ENCODE data around the gene ANO10. TPM values are rescaled to one million over a fixed set of nuclear protein-coding genes. Genes with fewer than 3 reads are reported as not detected.
"Not testable (repeated sequence)": the region's sequence is repeated elsewhere in the genome, so short reads cannot be mapped to it uniquely, and the experiment has no call there.

Gene ANO10
- total and polyA plus RNA-seq, 2 donors (not counting 1 experiment from before 2014, with no cell fraction given): 1.9 to 10.6 TPM

- H3K4me3 ChIP-seq (ENCODE audit: control extremely low read depth in 1 of 5, extremely low read depth in 1 of 5, insufficient read depth in 1 of 5, low read depth in 2 of 5, low read length in 4 of 5); intact Hi-C loops (cut with micrococcal nuclease); H3K9ac ChIP-seq (ENCODE audit: low read length); H3K27me3 ChIP-seq (replicated peaks in 1 of 4; ENCODE audit: control extremely low read depth in 1 of 4, control insufficient read depth in 3 of 4, insufficient read depth in 4 of 4, low read length in 3 of 4); ATAC-seq (ENCODE audit: low read depth); H3K27ac Mint-ChIP-seq; H3K79me2 ChIP-seq (ENCODE audit: control insufficient read depth, insufficient read depth, low read length); CTCF ChIA-PET; H3K4me3 Mint-ChIP-seq; H3K9me3 Mint-ChIP-seq (ENCODE audit: insufficient read depth); H3K36me3 ChIP-seq (replicated peaks in 1 of 2; ENCODE audit: control extremely low read depth in 1 of 2, control insufficient read depth in 1 of 2, extremely low read depth in 1 of 2, insufficient read depth in 2 of 2, low read length in 1 of 2); H4K20me1 ChIP-seq (ENCODE audit: control insufficient read depth, insufficient read depth, low read length, poor library complexity, severe bottlenecking); H3K4me1 ChIP-seq (ENCODE audit: control insufficient read depth in 2 of 2, insufficient read depth in 2 of 2, low read length in 2 of 2); H3K27me3 Mint-ChIP-seq; H2AFZ ChIP-seq (ENCODE audit: insufficient read depth, low read depth, low read length, poor library complexity, severe bottlenecking); H3K4me2 ChIP-seq (replicated peaks; ENCODE audit: low read depth, low read length, poor library complexity, severe bottlenecking); DNase-seq; H3K27ac ChIP-seq (ENCODE audit: low read length in 2 of 2); H3K4me1 Mint-ChIP-seq; POLR2A ChIA-PET: not testable (repeated sequence)
- whole genome bisulfite sequencing (ENCODE audit: insufficient coverage): 83% methylated on average over 1 of the region's 4 CpGs
- H3K9me3 ChIP-seq (ENCODE audit: control extremely low read depth in 1 of 3, control insufficient read depth in 2 of 3, insufficient read depth in 1 of 3, low read length in 2 of 3): peaks cover 0 to 14% (median 0%) of the 10 kb centered on the region in 3 donors
Observed at GRCh38 chr3:43593588-43593987, 28.2 kb downstream of the ANO10 start.

- ATAC-seq (ENCODE audit: low read depth); intact Hi-C loops (cut with micrococcal nuclease); H3K9me3 Mint-ChIP-seq (ENCODE audit: insufficient read depth); H3K4me2 ChIP-seq (replicated peaks; ENCODE audit: low read depth, low read length, poor library complexity, severe bottlenecking); H3K36me3 ChIP-seq (replicated peaks in 1 of 2; ENCODE audit: control extremely low read depth in 1 of 2, control insufficient read depth in 1 of 2, extremely low read depth in 1 of 2, insufficient read depth in 2 of 2, low read length in 1 of 2); H3K4me3 Mint-ChIP-seq; H3K9ac ChIP-seq (ENCODE audit: low read length); H3K27ac Mint-ChIP-seq; H3K27me3 ChIP-seq (replicated peaks in 1 of 4; ENCODE audit: control extremely low read depth in 1 of 4, control insufficient read depth in 3 of 4, insufficient read depth in 4 of 4, low read length in 3 of 4); H3K4me1 ChIP-seq (ENCODE audit: control insufficient read depth in 2 of 2, insufficient read depth in 2 of 2, low read length in 2 of 2); H3K27me3 Mint-ChIP-seq; CTCF ChIA-PET; H3K79me2 ChIP-seq (ENCODE audit: control insufficient read depth, insufficient read depth, low read length); H3K4me1 Mint-ChIP-seq; H3K27ac ChIP-seq (ENCODE audit: low read length in 2 of 2); H3K4me3 ChIP-seq (ENCODE audit: control extremely low read depth in 1 of 5, extremely low read depth in 1 of 5, insufficient read depth in 1 of 5, low read depth in 2 of 5, low read length in 4 of 5); H2AFZ ChIP-seq (ENCODE audit: insufficient read depth, low read depth, low read length, poor library complexity, severe bottlenecking); DNase-seq; H4K20me1 ChIP-seq (ENCODE audit: control insufficient read depth, insufficient read depth, low read length, poor library complexity, severe bottlenecking): not testable (repeated sequence)
- 91% methylated on average over 9 of the region's 10 CpGs for WGBS (ENCODE audit: insufficient coverage)
- H3K9me3 ChIP-seq (ENCODE audit: control extremely low read depth in 1 of 3, control insufficient read depth in 2 of 3, insufficient read depth in 1 of 3, low read length in 2 of 3): peaks cover 0 to 14% (median 0%) of the 10 kb centered on the region in 3 donors
- POLR2A ChIA-PET: interaction anchor here (0.6 kb wide), 1 partner anchor 406 kb away, joined by 4 read pairs; no protein-coding TSS in a partner anchor
Observed at GRCh38 chr3:43591866-43592265, 29.9 kb downstream of the ANO10 start.

Measured in B cell (primary cell).